ENCODE data around the gene OTOGL. TPM values are rescaled to one million over a fixed set of nuclear protein-coding genes. Genes with fewer than 3 reads are reported as not detected.

The OTOGL gene
- polyA plus RNA-seq, 1 of the 3 experiments (the other 2 are of a cell fraction) = 0.61 TPM

DNA sequence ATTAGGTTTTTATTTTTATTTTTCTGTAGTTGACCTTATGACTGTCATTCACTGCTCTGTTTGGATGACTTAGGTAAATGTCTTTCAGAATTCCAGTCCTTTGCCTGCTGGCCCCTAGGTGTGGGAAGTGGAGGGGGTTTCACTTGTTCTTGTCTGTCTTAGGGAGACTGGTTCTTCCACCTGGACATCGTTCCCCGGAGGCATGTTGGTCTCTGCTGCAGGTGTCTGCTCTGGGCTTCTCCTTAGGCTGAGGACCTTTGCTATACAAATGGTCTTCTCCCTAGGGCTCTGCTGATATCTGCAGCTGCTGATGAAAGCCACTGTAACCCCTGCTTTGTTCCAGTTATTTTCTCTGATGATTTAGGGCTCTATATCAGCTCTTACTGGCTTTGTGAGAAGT is 97.1 kb downstream of the OTOGL start:
- DNase-seq = no peak
- H4K20me1 ChIP-seq (ENCODE audit: insufficient read depth) = no peaks in the 10 kb centered on the region
- TF ChIP-seq EZH2phosphoT487 (IDR thresholded peaks at IDR 0.05; ENCODE audit: borderline replicate concordance, low read depth) = no peak
- H3K4me3 ChIP-seq (ENCODE audit: low read depth in 2 of 2, low read length in 1 of 2) = no peak overlapping the region
- H3K4me2 ChIP-seq = no peak overlapping the region
- no peaks in the 10 kb centered on the region for H3K9me2 ChIP-seq
- H3F3A ChIP-seq (replicated peaks; ENCODE audit: insufficient read depth) = no peaks in the 10 kb centered on the region
- H3K27me3 ChIP-seq (ENCODE audit: insufficient read depth) = no peaks in the 10 kb centered on the region
- ChIA-PET CTCF (interaction anchor here (1.6 to 1.9 kb wide), 2 partner anchors 9 to 17 kb away, joined by 3 to 6 read pairs; no protein-coding TSS in a partner anchor), POLR2A (no interaction called here)
- WGBS (ENCODE audit: low lambda C conversion rate) = 24% methylated on average over 2 of the region's 2 CpGs
- no peak overlapping the region for H2AFZ ChIP-seq (ENCODE audit: low read depth)
- no peak overlapping the region for H3K9ac ChIP-seq
- H3K27ac ChIP-seq (ENCODE audit: low read depth in 2 of 2, low read length in 1 of 2) = no peak overlapping the region
- no peaks in the 10 kb centered on the region for H3K36me3 ChIP-seq (replicated peaks in 1 of 2; ENCODE audit: control insufficient read depth in 1 of 2, insufficient read depth in 2 of 2, low read length in 1 of 2)
- H3K4me1 ChIP-seq (ENCODE audit: control insufficient read depth in 1 of 2, insufficient read depth in 2 of 2, low read depth in 1 of 2, low read length in 1 of 2) = no peaks in the 10 kb centered on the region
- H3K79me2 ChIP-seq (ENCODE audit: insufficient read depth) = no peaks in the 10 kb centered on the region
- H3K9me3 ChIP-seq = no peaks in the 10 kb centered on the region

DNA sequence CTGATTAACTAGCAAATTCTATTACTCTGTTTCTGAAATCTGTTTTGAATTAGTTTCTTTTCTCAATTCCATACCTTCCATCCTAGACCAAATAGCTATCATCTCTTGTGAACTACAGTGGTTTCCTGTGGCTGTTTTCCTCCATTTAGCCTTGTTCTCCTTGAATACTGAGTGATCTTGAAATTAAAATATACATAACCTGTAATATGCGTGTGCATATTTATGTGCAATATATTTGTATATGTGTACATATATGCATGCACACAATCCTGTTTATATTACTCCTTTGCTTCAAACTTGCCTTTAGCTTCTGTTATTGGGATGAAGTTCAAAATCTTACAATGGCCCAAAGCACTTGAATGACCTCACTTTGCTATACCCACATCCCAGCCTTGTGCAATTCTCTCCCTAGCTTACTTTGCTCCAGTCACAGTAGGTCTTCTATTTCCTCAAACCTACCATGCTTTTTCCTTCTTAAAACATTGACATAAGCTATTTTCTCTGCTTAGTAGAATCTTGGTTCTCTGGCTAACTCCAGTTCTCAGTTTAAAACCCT is 99.5 kb downstream of the OTOGL start:
- Histone ChIP-seq H4K20me1 (ENCODE audit: insufficient read depth) (no peaks in the 10 kb centered on the region), H3K4me1 (ENCODE audit: control insufficient read depth in 1 of 2, insufficient read depth in 2 of 2, low read depth in 1 of 2, low read length in 1 of 2) (no peaks in the 10 kb centered on the region), H3K9me3 (no peaks in the 10 kb centered on the region), H3K27ac (ENCODE audit: low read depth in 2 of 2, low read length in 1 of 2) (no peak overlapping the region), H3K4me2 (no peak overlapping the region), H3K36me3 (replicated peaks in 1 of 2; ENCODE audit: control insufficient read depth in 1 of 2, insufficient read depth in 2 of 2, low read length in 1 of 2) (no peaks in the 10 kb centered on the region), H3F3A (replicated peaks; ENCODE audit: insufficient read depth) (no peaks in the 10 kb centered on the region), H3K27me3 (ENCODE audit: insufficient read depth) (no peaks in the 10 kb centered on the region; the same call in 1 of the 2 replicates), H3K9me2 (no peaks in the 10 kb centered on the region), H2AFZ (ENCODE audit: low read depth) (no peak overlapping the region), H3K79me2 (ENCODE audit: insufficient read depth) (no peaks in the 10 kb centered on the region), H3K9ac (no peak overlapping the region), H3K4me3 (ENCODE audit: low read depth in 2 of 2, low read length in 1 of 2) (no peak overlapping the region)
- ChIA-PET POLR2A (interaction anchor here (0.5 kb wide), 1 partner anchor 269 kb away, joined by 3 read pairs; no protein-coding TSS in a partner anchor), CTCF (no interaction called here)
- TF ChIP-seq, protein P1, sequence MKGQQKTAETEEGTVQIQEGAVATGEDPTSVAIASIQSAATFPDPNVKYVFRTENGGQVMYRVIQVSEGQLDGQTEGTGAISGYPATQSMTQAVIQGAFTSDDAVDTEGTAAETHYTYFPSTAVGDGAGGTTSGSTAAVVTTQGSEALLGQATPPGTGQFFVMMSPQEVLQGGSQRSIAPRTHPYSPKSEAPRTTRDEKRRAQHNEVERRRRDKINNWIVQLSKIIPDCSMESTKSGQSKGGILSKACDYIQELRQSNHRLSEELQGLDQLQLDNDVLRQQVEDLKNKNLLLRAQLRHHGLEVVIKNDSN (IDR thresholded peaks at IDR 0.05; ENCODE audit: borderline replicate concordance, low read depth) = no peak
- TF ChIP-seq MEF2A (IDR thresholded peaks at IDR 0.05; ENCODE audit: borderline replicate concordance, low read depth) (no peak), RXRA (IDR thresholded peaks at IDR 0.05; ENCODE audit: borderline replicate concordance, low read depth) (no peak), ELF1 (IDR thresholded peaks at IDR 0.05) (no peak), TEAD4 (IDR thresholded peaks at IDR 0.05; ENCODE audit: borderline replicate concordance, insufficient read depth) (no peak), TCF12 (IDR thresholded peaks at IDR 0.05) (no peak), FOXM1 (IDR thresholded peaks at IDR 0.05; ENCODE audit: low read depth) (no peak), YY1 (IDR thresholded peaks at IDR 0.05; ENCODE audit: low read depth) (no peak), SIN3A (IDR thresholded peaks at IDR 0.05; ENCODE audit: borderline replicate concordance, low read depth, low read length) (no peak), SMC3 (IDR thresholded peaks at IDR 0.05; ENCODE audit: low read depth, low read length) (no peak), RFX5 (IDR thresholded peaks at IDR 0.05; ENCODE audit: low read length) (no peak), RAD21 (IDR thresholded peaks at IDR 0.05; ENCODE audit: low read length) (no peak), EP300 (IDR thresholded peaks at IDR 0.05; ENCODE audit: borderline replicate concordance in 1 of 2, low read depth in 1 of 2, low read length in 1 of 2) (no peak)
- TF ChIP-seq, protein P2, sequence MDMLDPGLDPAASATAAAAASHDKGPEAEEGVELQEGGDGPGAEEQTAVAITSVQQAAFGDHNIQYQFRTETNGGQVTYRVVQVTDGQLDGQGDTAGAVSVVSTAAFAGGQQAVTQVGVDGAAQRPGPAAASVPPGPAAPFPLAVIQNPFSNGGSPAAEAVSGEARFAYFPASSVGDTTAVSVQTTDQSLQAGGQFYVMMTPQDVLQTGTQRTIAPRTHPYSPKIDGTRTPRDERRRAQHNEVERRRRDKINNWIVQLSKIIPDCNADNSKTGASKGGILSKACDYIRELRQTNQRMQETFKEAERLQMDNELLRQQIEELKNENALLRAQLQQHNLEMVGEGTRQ (IDR thresholded peaks at IDR 0.05; ENCODE audit: borderline replicate concordance, low read depth, low read length) = no peak
- TF ChIP-seq, protein P3, sequence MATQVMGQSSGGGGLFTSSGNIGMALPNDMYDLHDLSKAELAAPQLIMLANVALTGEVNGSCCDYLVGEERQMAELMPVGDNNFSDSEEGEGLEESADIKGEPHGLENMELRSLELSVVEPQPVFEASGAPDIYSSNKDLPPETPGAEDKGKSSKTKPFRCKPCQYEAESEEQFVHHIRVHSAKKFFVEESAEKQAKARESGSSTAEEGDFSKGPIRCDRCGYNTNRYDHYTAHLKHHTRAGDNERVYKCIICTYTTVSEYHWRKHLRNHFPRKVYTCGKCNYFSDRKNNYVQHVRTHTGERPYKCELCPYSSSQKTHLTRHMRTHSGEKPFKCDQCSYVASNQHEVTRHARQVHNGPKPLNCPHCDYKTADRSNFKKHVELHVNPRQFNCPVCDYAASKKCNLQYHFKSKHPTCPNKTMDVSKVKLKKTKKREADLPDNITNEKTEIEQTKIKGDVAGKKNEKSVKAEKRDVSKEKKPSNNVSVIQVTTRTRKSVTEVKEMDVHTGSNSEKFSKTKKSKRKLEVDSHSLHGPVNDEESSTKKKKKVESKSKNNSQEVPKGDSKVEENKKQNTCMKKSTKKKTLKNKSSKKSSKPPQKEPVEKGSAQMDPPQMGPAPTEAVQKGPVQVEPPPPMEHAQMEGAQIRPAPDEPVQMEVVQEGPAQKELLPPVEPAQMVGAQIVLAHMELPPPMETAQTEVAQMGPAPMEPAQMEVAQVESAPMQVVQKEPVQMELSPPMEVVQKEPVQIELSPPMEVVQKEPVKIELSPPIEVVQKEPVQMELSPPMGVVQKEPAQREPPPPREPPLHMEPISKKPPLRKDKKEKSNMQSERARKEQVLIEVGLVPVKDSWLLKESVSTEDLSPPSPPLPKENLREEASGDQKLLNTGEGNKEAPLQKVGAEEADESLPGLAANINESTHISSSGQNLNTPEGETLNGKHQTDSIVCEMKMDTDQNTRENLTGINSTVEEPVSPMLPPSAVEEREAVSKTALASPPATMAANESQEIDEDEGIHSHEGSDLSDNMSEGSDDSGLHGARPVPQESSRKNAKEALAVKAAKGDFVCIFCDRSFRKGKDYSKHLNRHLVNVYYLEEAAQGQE (IDR thresholded peaks at IDR 0.05; ENCODE audit: low read depth, low read length) = no peak
- 15% methylated on average over 1 of the region's 1 CpG for WGBS (ENCODE audit: low lambda C conversion rate)
- no peak for DNase-seq
